Spleen (tissue), 11 donors: ENCODE results near the gene VEGFC. TPM values are rescaled to one million over a fixed set of nuclear protein-coding genes. Genes with fewer than 3 reads are reported as not detected.

ENCODE experiments used
- DNase-seq: peaks from one replicate; pipeline ENCODE4 v3.0.0-alpha.2; 2020
- H3K27ac ChIP-seq, 8 donors: fragments of 200-600 bp; sonication (generic) in 7 of 8; 1 replicate in 4 of 8; 2 replicates in 4 of 8; pipeline versions ENCODE4 v1.5.0 to v1.8.0; 2016 to 2021; ENCODE audit warnings: inconsistent platforms in 4 of 8, mild to moderate bottlenecking in 4 of 8, moderate library complexity in 1 of 8
- H3K27me3 ChIP-seq, 7 donors: fragments of 200-600 bp; sonication (generic) in 6 of 7; replicated peaks in 1 of 7; 1 replicate in 4 of 7; 2 replicates in 3 of 7; pipeline versions ENCODE4 v1.5.0 to v1.8.0; 2016 to 2021; ENCODE audit warnings: inconsistent platforms in 3 of 7, mild to moderate bottlenecking in 1 of 7
- H3K36me3 ChIP-seq, 6 donors: fragments of 200-600 bp; sonication (generic) in 5 of 6; 1 replicate in 4 of 6; 2 replicates in 2 of 6; pipeline versions ENCODE4 v1.5.0 to v1.8.0; 2016 to 2021; ENCODE audit warnings: inconsistent platforms in 2 of 6
- H3K4me1 ChIP-seq, 6 donors: fragments of 200-600 bp; sonication (generic) in 5 of 6; 1 replicate in 3 of 6; 2 replicates in 3 of 6; pipeline versions ENCODE4 v1.5.0 to v1.8.0; 2016 to 2021; ENCODE audit warnings: inconsistent platforms in 3 of 6
- H3K4me3 ChIP-seq, 8 donors: fragments of 200-600 bp; sonication (generic) in 7 of 8; 1 replicate in 4 of 8; 2 replicates in 4 of 8; pipeline versions ENCODE4 v1.5.0 to v1.8.0; 2016 to 2021; ENCODE audit warnings: inconsistent platforms in 4 of 8, mild to moderate bottlenecking in 4 of 8, moderate library complexity in 2 of 8
- H3K9me3 ChIP-seq, 8 donors: fragments of 200-600 bp; sonication (generic) in 7 of 8; 1 replicate in 4 of 8; 2 replicates in 4 of 8; pipeline versions ENCODE4 v1.5.0 to v1.8.0; 2016 to 2021; ENCODE audit warnings: inconsistent platforms in 4 of 8
- CTCF ChIP-seq, 11 experiments: fragments of 200-600 bp in 7 of 11; fragments of 450-650 bp in 4 of 11; sonication (generic) in 4 of 11; IDR thresholded peaks in 8 of 11; conservative IDR thresholded peaks in 3 of 11; 1 replicate in 7 of 11; 2 replicates in 4 of 11; pipeline versions ENCODE4 v1.4.0 to v1.8.0; 2016 to 2021; ENCODE audit warnings: antibody characterized with exemption in 11 of 11, inconsistent platforms in 4 of 11, mild to moderate bottlenecking in 1 of 11
- POLR2A ChIP-seq, 3 donors: fragments of 450-650 bp; IDR thresholded peaks; one replicate each; pipeline ENCODE4 v1.5.1; 2017; ENCODE audit warnings: antibody characterized with exemption in 3 of 3, mild to moderate bottlenecking in 1 of 3
- POLR2AphosphoS5 ChIP-seq, 3 donors: sonication (generic); formaldehyde crosslinking; IDR thresholded peaks; one replicate each; pipeline ENCODE4 v1.5.1; 2017; ENCODE audit warnings: antibody characterized with exemption in 3 of 3
- WGBS, 5 donors: extraction: QIAGEN DNeasy Blood & Tissue Kit in 3 of 5; methylation state at CpG; one replicate each; pipeline versions ENCODE4 v1.1.5 to v1.1.7; 2013 to 2018; 5-methylcytosine and 5-hydroxymethylcytosine counted together
- intact Hi-C: fragments of 100-400 bp; cut with DNase I; formaldehyde crosslinking; loops from one replicate; pipeline ENCODE4 v1.15.0; 2023; ENCODE audit warnings: low total_unique reads
- polyA plus RNA-seq, 3 donors: library from polyadenylated mRNA; stranded (reverse); fragments of 200-250 nt; gene quantifications; one replicate each; pipeline ENCODE4 v1.2.1, GENCODE V29; 2013
- total RNA-seq, 7 donors: library from RNA; depleted of rRNA in 3 of 7; stranded (reverse); fragments of >200 nt in 3 of 7; fragmentation: NEBNext Ultra II Directional in 4 of 7; extraction: Animal tissue kit (Norgen Biotek cat#: 25700) in 4 of 7; gene quantifications; one replicate each; pipeline versions ENCODE4 v1.1.0 to v1.2.1, GENCODE V29; 2016 to 2021
- donor health status: healthy with polysubstance abuse.
- donor health status: DM: no; HTN: no; CAD: no; lungs with moderate emphysema.
- donor health status: DM: no; HTN: no; CAD: no.
- donor health status: Bipolar disorder and iron deficiency.
- donor health status: healthy.
- donor health status: DM: no; HTN: no; CAD: no.
- donor health status: DM: yes; HTN: yes; CAD: no.

Gene VEGFC
- total and polyA plus RNA-seq, 10 donors: 3.3 to 11.6 (median 4.6) TPM

- peaks cover 0 to 16% (median 0%) of the 10 kb centered on the region in 6 donors for H3K4me1 ChIP-seq
- H3K27me3 ChIP-seq: no peaks in the 10 kb centered on the region
- no peak for DNase-seq
- H3K36me3 ChIP-seq: no peaks in the 10 kb centered on the region
- no peak overlapping the region for H3K4me3 ChIP-seq
- H3K27ac ChIP-seq: no peak overlapping the region
- intact Hi-C loops: no loop called here
- H3K9me3 ChIP-seq: no peaks in the 10 kb centered on the region
- TF ChIP-seq CTCF (IDR thresholded peaks at IDR 0.05 in 8 of 11, conservative IDR thresholded peaks at IDR 0.05 in 3 of 11) (no peak), POLR2A (IDR thresholded peaks at IDR 0.05) (no peak), POLR2AphosphoS5 (IDR thresholded peaks at IDR 0.05) (no peak)
- 79 to 88% (median 86%) methylated on average over 4 of the region's 4 CpGs for WGBS, 5 donors
Measured at GRCh38 chr4:176778491-176778890, 14.2 kb downstream of the VEGFC start.

- intact Hi-C loops: no loop called here
- H3K4me1 ChIP-seq: peaks cover 0 to 15% (median 0%) of the 10 kb centered on the region in 6 donors
Measured at GRCh38 chr4:176778063-176778462, 14.7 kb downstream of the VEGFC start.

GRCh38 chr4:176775338-176775737, 17.4 kb downstream of the VEGFC start:
- Histone ChIP-seq H3K4me1 (no peaks in the 10 kb centered on the region), H3K9me3 (no peaks in the 10 kb centered on the region), H3K27ac (no peak overlapping the region), H3K4me3 (no peak overlapping the region), H3K27me3 (no peaks in the 10 kb centered on the region), H3K36me3 (no peaks in the 10 kb centered on the region)
- intact Hi-C loops: no loop called here
- TF ChIP-seq POLR2AphosphoS5 (IDR thresholded peaks at IDR 0.05): no peak
- no peak for TF ChIP-seq POLR2A (IDR thresholded peaks at IDR 0.05)
- no peak for TF ChIP-seq CTCF (IDR thresholded peaks at IDR 0.05 in 8 of 11, conservative IDR thresholded peaks at IDR 0.05 in 3 of 11)
- DNase-seq: no peak
- WGBS, 5 donors: 76 to 88% (median 85%) methylated on average over 1 of the region's 1 CpG

More at GRCh38 chr4:176778063-176778462, 14.7 kb downstream of the VEGFC start:
- Histone ChIP-seq H3K4me3 (no peak overlapping the region), H3K27ac (no peak overlapping the region), H3K36me3 (no peaks in the 10 kb centered on the region), H3K9me3 (no peaks in the 10 kb centered on the region), H3K27me3 (no peaks in the 10 kb centered on the region)
- TF ChIP-seq CTCF (IDR thresholded peaks at IDR 0.05 in 8 of 11, conservative IDR thresholded peaks at IDR 0.05 in 3 of 11): no peak
- TF ChIP-seq POLR2A (IDR thresholded peaks at IDR 0.05): no peak
- TF ChIP-seq POLR2AphosphoS5 (IDR thresholded peaks at IDR 0.05): no peak
- WGBS, 5 donors: 21 to 59% (median 29%) methylated on average over 2 of the region's 2 CpGs
- DNase-seq: no peak

- Histone ChIP-seq H3K9me3 (no peaks in the 10 kb centered on the region), H3K4me1 (no peaks in the 10 kb centered on the region), H3K36me3 (no peaks in the 10 kb centered on the region), H3K4me3 (no peak overlapping the region), H3K27ac (no peak overlapping the region), H3K27me3 (no peaks in the 10 kb centered on the region)
- 56 to 74% (median 63%) methylated on average over 4 of the region's 4 CpGs for WGBS, 5 donors
- intact Hi-C loops: no loop called here
- no peak for DNase-seq
- no peak for TF ChIP-seq POLR2A (IDR thresholded peaks at IDR 0.05)
- TF ChIP-seq CTCF (IDR thresholded peaks at IDR 0.05 in 8 of 11, conservative IDR thresholded peaks at IDR 0.05 in 3 of 11): no peak
- no peak for TF ChIP-seq POLR2AphosphoS5 (IDR thresholded peaks at IDR 0.05)
Measured at GRCh38 chr4:176774852-176775251, 17.9 kb downstream of the VEGFC start.
